ENCODE measurements around the gene TECPR2.

- no peak for TF ChIP-seq CTCF (IDR thresholded peaks at IDR 0.05)
- no peak for TF ChIP-seq POLR2A (IDR thresholded peaks at IDR 0.05; ENCODE audit: low read depth)
- TF ChIP-seq EP300 (IDR thresholded peaks at IDR 0.05), result no peak
- TF ChIP-seq POLR2AphosphoS5 (IDR thresholded peaks at IDR 0.05), result no peak
Observed at GRCh38 chr14:102371361-102371760, 8.6 kb downstream of the TECPR2 start.
